ENCODE results near the gene LYSMD1. TPM values are rescaled to one million over a fixed set of nuclear protein-coding genes. Genes with fewer than 3 reads are reported as not detected.

Gene LYSMD1
- total and polyA plus RNA-seq, 2 of the 8 experiments (the other 6 are each of a cell fraction or from before 2014, with no cell fraction given) = 2.4 to 6.0 TPM

GRCh38 chr1:151198254-151199127 lies 32.8 kb upstream of the LYSMD1 start, which contains the start of gene PIP5K1A (continued):
- TF ChIP-seq BRCA1 (IDR thresholded peaks at IDR 0.05; ENCODE audit: low read depth, low read length) (no peak), MAX (IDR thresholded peaks at IDR 0.05) (peak; percentile 60; the same call in 1 of the 2 replicates), CEBPB (IDR thresholded peaks at IDR 0.05; ENCODE audit: low read depth, low read length) (no peak), CREB1 (IDR thresholded peaks at IDR 0.05) (no peak)
